KOPT-K1 (cell line): ENCODE measurements around the gene MYL4.
"Not testable (repeated sequence)": the region's sequence is repeated elsewhere in the genome, so short reads cannot be mapped to it uniquely, and the experiment has no call there.

ENCODE experiments used
- H3K27ac ChIP-seq: fragments of 200-600 bp; sonication (generic); 2 replicates; pipeline ENCODE4 v1.5.1; 2016; ENCODE audit warnings: antibody characterized with exemption, mild to moderate bottlenecking, low read depth, low read length; ENCODE audit not compliant: poor library complexity, severe bottlenecking
- H3K36me3 ChIP-seq: fragments of 200-600 bp; sonication (generic); 2 replicates; pipeline ENCODE4 v1.5.1; 2017; ENCODE audit warnings: antibody characterized with exemption, mild to moderate bottlenecking, low read length, moderate library complexity; ENCODE audit not compliant: insufficient read depth
- H3K9me3 ChIP-seq: fragments of 200-600 bp; sonication (generic); 2 replicates; pipeline ENCODE4 v1.5.1; 2017; ENCODE audit warnings: antibody characterized with exemption, low read length, mild to moderate bottlenecking; ENCODE audit not compliant: insufficient read depth, poor library complexity, severe bottlenecking

Gene MYL4

GRCh38 chr17:47262586-47262985, 53.4 kb downstream of the MYL4 start:
- Histone ChIP-seq H3K36me3 (no peaks in the 10 kb centered on the region), H3K27ac (no peak overlapping the region)

DNA sequence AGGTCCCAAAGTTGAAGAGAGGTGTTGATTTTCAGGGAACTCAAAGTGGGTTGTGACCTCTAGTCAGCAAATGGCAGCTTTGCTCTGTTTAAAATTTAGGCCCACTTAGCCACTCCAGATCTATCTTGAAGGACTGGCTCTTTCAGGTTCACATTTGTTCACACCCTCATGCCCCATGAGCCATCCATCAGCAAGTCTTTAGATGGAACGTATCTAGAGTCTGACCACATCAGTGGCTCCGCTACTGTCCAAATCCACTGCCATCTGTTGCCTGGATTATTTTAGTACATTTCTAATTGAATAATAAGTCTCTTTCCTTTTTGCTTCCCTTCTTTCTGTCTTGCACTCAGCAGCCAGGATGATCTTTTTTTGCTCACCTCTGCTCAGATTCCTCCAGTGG, 55.0 kb downstream of the MYL4 start:
- Histone ChIP-seq H3K27ac (no peak overlapping the region), H3K9me3 (peaks cover 7% of the 10 kb centered on the region), H3K36me3 (no peaks in the 10 kb centered on the region)

More at GRCh38 chr17:47262586-47262985, 53.4 kb downstream of the MYL4 start:
- H3K9me3 ChIP-seq, result no peaks in the 10 kb centered on the region

DNA sequence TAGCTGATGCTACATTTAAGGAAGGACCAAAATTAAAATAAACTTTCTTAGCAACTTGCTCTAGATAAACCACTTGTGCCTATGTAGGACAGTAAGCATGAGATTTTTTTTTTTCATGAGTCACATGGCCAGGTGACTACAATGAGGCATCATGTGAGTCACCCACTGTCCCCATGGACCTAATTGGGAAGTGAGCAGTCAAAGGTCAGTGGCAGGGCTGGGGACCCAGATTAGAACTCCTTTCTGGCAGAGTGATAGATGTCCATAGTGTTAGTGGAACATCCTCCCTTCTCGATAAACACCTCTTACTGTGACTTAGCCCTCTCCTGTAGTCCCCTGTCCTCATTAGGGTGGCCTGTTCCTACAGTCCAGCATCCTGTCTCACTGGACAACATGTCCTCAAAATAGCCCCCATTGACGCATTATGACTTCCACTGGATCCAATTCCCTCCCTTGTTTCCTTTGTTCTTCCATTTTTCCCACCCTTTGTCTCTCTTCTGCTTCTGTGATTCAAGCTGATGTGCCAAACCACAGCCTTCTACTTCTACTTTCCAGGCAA, 56.9 kb downstream of the MYL4 start:
- H3K36me3 ChIP-seq, result no peaks in the 10 kb centered on the region
- no peak overlapping the region for H3K27ac ChIP-seq
- peaks cover 7% of the 10 kb centered on the region for H3K9me3 ChIP-seq

GRCh38 chr17:47266782-47267181, 57.6 kb downstream of the MYL4 start:
- no peak overlapping the region for H3K27ac ChIP-seq
- H3K9me3 ChIP-seq, result peaks cover 7% of the 10 kb centered on the region
- no peaks in the 10 kb centered on the region for H3K36me3 ChIP-seq

DNA sequence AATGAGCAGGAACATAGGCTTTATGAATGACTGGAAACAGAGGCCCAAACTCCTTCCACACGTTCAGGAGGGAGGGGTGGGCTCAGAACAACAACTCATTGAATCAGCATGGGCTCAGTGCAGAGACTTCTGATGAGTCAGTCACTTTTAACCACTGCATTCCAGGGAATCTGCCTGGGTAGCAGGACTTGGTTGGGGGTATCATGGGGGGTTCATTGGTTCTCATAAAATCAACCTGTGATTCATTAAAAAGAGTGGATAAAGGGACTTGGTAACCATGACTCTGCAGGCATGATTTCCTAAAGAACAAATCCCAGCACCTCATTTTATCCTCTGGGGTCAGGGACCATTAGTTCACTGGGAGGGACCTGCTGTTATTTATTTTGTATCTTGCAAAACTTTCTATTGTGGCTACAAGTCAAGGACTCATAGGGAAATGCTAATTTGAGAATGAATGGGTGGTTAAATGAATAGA, 58.2 kb downstream of the MYL4 start:
- peaks cover 7% of the 10 kb centered on the region for H3K9me3 ChIP-seq

DNA sequence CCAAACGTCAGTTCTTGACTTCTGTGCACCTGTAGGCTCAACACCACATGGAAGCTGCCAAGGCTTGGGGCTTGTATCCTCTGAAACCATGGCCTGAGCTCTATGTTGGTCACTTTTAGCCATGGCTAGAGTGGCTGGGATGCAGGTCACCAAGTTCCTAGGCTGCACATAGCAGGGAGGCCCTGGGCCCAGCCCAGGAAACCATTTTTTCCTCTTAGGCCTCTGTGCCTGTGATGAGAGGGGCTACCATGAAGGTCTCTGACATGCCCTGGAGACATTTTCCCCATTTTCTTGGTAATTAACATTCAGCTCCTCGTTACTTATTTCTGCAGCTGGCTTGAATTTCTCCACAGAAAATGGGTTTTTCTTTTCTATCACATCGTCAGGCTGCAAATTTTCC, 59.8 kb downstream of the MYL4 start:
- H3K27ac ChIP-seq, H3K36me3 ChIP-seq, H3K9me3 ChIP-seq: not testable (repeated sequence)

More for the DNA sequence above, 58.2 kb downstream of the MYL4 start:
- Histone ChIP-seq H3K27ac (no peak overlapping the region), H3K36me3 (no peaks in the 10 kb centered on the region)

DNA sequence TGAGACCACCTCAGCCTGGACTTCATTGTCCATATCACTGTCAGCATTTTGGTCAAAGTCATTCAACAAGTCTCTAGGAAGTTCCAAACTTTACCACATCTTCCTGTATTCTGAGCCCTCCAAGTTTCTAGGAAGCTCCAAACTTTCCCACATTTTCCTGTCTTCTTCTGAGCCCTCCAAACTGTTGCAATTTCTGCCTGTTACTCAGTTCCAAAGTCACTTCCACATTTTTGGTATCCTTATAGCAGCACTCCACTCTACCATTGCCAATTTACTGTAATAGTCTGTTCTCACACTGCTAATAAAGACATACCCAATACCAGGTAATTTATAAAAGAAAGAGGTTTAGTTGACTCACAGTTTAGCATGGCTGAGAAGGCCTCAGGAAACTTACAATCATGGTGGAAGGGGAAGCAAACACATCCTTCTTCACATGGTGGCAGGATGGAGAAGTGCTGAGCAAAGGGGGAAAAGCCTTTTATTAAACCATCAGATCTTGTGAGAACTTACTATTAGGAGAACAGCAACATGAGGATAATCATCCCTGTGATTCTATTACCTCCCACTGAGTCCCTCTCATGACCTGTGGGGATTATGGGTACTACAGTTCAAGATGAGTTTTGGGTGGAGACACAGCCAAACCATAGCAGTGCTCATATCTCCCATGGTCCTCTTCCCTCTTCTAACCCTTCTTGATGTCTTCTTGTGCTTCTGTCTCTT, 60.6 kb downstream of the MYL4 start:
- not testable (repeated sequence) for H3K9me3 ChIP-seq, H3K27ac ChIP-seq, H3K36me3 ChIP-seq

DNA sequence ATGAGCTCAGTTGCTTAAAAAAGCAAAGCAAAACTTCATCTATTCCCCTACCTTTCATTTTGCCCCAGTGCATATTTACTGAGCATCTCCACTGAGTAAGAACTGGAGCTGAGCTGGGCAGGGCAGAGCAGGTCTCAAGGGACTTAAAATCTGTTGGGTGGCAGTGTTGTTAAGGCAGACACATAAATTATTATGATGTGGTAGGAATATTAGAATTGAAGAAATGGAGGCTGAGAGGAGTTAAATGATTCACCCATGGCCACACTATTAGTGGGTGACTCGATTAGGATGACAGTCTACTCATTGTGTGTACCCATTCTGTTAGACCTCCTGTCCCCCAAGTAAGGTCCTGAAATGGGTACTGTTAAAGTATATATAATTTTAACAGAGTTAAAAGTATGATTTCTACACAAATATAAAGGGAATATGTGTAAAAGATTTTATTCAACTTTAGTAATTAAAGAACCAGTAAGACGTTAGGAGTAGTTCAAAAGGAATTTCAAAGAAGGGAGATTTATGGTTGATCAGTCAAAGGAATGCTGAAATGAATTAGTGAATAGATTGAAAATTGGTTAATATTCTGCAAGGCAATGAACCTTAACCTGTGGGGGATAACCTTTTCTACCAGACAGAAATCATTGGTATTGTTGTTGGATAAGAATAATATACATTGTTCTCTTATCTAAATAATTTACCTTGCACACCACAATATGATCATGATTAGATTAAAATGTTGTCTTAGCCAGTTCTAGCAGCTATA, 62.0 kb downstream of the MYL4 start:
- H3K36me3 ChIP-seq, result no peaks in the 10 kb centered on the region
- H3K9me3 ChIP-seq, result peaks cover 7% of the 10 kb centered on the region
- H3K27ac ChIP-seq, result no peak overlapping the region

- Histone ChIP-seq H3K27ac (no peak overlapping the region), H3K36me3 (no peaks in the 10 kb centered on the region), H3K9me3 (peaks cover 7% of the 10 kb centered on the region)
Observed at GRCh38 chr17:47272491-47272890, 63.3 kb downstream of the MYL4 start.

DNA sequence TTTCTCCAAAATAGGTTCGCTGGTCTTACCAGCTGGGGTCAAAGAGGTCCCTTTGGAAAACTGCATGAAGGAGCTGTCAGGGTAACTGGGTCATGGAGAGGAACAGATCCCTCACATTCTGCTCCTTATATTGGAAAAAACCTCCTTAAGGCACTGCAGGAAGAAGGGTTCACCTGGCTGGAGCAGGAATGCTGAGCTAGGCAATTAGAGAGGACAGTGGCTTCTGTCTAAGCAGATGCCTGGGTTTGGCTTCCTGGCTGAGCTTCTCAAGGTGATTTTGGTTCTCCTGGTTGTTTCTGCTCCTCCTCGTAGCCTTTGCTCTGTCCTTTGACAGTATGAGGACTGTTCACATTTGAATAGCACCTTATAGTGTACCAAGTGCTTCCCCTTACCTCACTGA, 64.1 kb downstream of the MYL4 start:
- H3K9me3 ChIP-seq, result peaks cover 7% of the 10 kb centered on the region
- H3K27ac ChIP-seq, result no peak overlapping the region
- no peaks in the 10 kb centered on the region for H3K36me3 ChIP-seq
